B cell (primary cell): ENCODE measurements around the gene DCBLD1. TPM values are rescaled to one million over a fixed set of nuclear protein-coding genes. Genes with fewer than 3 reads are reported as not detected.

Experiments used
- ATAC-seq: fragments of 200-7000 bp; cut with Tn5 transposase; one replicate; pipeline ENCODE4 v1.10.0; 2021; ENCODE audit warnings: low read depth, mild to moderate bottlenecking, moderate number of reproducible peaks, moderate library complexity
- CTCF ChIA-PET: fragments of 350-600 bp; sonication (Branson Sonifier 250); formaldehyde crosslinking; loops from one replicate; lab custom pipeline; 2021; ENCODE audit warnings: antibody characterized with exemption, inconsistent platforms; lab: Charles Lee
- POLR2A ChIA-PET: fragments of 350-600 bp; sonication (Branson Sonifier 250); formaldehyde crosslinking; loops from one replicate; lab custom pipeline; 2021; ENCODE audit warnings: antibody characterized with exemption; lab: Charles Lee
- DNase-seq: peaks from one replicate; pipeline ENCODE4 v3.0.0; 2013
- H2AFZ ChIP-seq: 2 replicates; pipeline ENCODE4 v1.6.1; 2012; ENCODE audit warnings: mild to moderate bottlenecking, low read depth, low read length; ENCODE audit not compliant: insufficient read depth, poor library complexity, severe bottlenecking
- H3K27ac ChIP-seq, 2 donors: 1 replicate in 1 of 2; 2 replicates in 1 of 2; pipeline ENCODE4 v1.5.1; 2012 to 2013; ENCODE audit warnings: low read length in 2 of 2, mild to moderate bottlenecking in 2 of 2, moderate library complexity in 1 of 2
- H3K27me3 ChIP-seq, 4 experiments: fragments of 200-600 bp in 1 of 4; sonication (generic) in 1 of 4; replicated peaks in 1 of 4; 1 replicate in 2 of 4; 2 replicates in 2 of 4; pipeline versions ENCODE4 v1.6.1 to v1.7.0; 2013 to 2016; ENCODE audit warnings: low read length in 3 of 4, mild to moderate bottlenecking in 2 of 4, mixed read lengths in 1 of 4, moderate library complexity in 1 of 4; ENCODE audit not compliant: insufficient read depth in 4 of 4, control insufficient read depth in 3 of 4; ENCODE audit errors: control extremely low read depth in 1 of 4
- H3K36me3 ChIP-seq, 2 experiments: replicated peaks in 1 of 2; 1 replicate in 1 of 2; 2 replicates in 1 of 2; pipeline versions ENCODE4 v1.6.1 to v1.7.1; 2013; ENCODE audit warnings: low read length in 1 of 2; ENCODE audit not compliant: insufficient read depth in 2 of 2, control insufficient read depth in 1 of 2; ENCODE audit errors: control extremely low read depth in 1 of 2, extremely low read depth in 1 of 2
- H3K4me1 ChIP-seq, 2 donors: fragments of 200-600 bp in 1 of 2; sonication (generic) in 1 of 2; 1 replicate in 1 of 2; 2 replicates in 1 of 2; pipeline versions ENCODE4 v1.5.1 to v1.6.1; 2013 to 2017; ENCODE audit warnings: low read length in 2 of 2; ENCODE audit not compliant: control insufficient read depth in 2 of 2, insufficient read depth in 2 of 2
- H3K4me2 ChIP-seq: replicated peaks from 2 replicates; pipeline ENCODE3; 2012; ENCODE audit warnings: mild to moderate bottlenecking, low read depth, low read length; ENCODE audit not compliant: poor library complexity, severe bottlenecking
- H3K4me3 ChIP-seq, 5 experiments: fragments of 200-600 bp in 1 of 5; sonication (generic) in 1 of 5; 1 replicate in 3 of 5; 2 replicates in 2 of 5; pipeline versions ENCODE4 v1.5.1 to v1.7.0; 2011 to 2016; ENCODE audit warnings: low read length in 4 of 5, mild to moderate bottlenecking in 4 of 5, low read depth in 2 of 5, control low read depth in 1 of 5, moderate library complexity in 1 of 5; ENCODE audit not compliant: insufficient read depth in 1 of 5; ENCODE audit errors: control extremely low read depth in 1 of 5, extremely low read depth in 1 of 5
- H3K79me2 ChIP-seq: fragments of 200-600 bp; sonication (generic); one replicate; pipeline ENCODE4 v1.6.0; 2016; ENCODE audit warnings: low read length; ENCODE audit not compliant: control insufficient read depth, insufficient read depth
- H3K9ac ChIP-seq: fragments of 200-600 bp; sonication (generic); 2 replicates; pipeline ENCODE4 v1.6.1; 2017; ENCODE audit warnings: mild to moderate bottlenecking, low read length, moderate library complexity
- H3K9me3 ChIP-seq, 3 donors: one replicate each; pipeline versions ENCODE4 v1.6.1 to v1.7.1; 2013; ENCODE audit warnings: low read length in 2 of 3; ENCODE audit not compliant: control insufficient read depth in 2 of 3, insufficient read depth in 1 of 3; ENCODE audit errors: control extremely low read depth in 1 of 3
- H4K20me1 ChIP-seq: 2 replicates; pipeline ENCODE4 v1.6.0; 2012; ENCODE audit warnings: mild to moderate bottlenecking, low read length; ENCODE audit not compliant: insufficient read depth, control insufficient read depth, poor library complexity, severe bottlenecking
- H3K27ac Mint-ChIP-seq: one replicate; pipeline ENCODE4 v1.8.0; 2021; ENCODE audit warnings: mixed read lengths
- H3K27me3 Mint-ChIP-seq: one replicate; pipeline ENCODE4 v1.8.0; 2021; ENCODE audit warnings: mixed read lengths
- H3K4me1 Mint-ChIP-seq: one replicate; pipeline ENCODE4 v1.8.0; 2021; ENCODE audit warnings: mixed read lengths
- H3K4me3 Mint-ChIP-seq: one replicate; pipeline ENCODE4 v1.8.0; 2021; ENCODE audit warnings: mixed read lengths
- H3K9me3 Mint-ChIP-seq: one replicate; pipeline ENCODE4 v1.8.0; 2022; ENCODE audit warnings: mixed read lengths; ENCODE audit not compliant: insufficient read depth
- CTCF ChIP-seq: fragments of 200-600 bp; IDR thresholded peaks from one replicate; pipeline ENCODE4 v1.8.0; 2022; ENCODE audit warnings: antibody characterized with exemption, mild to moderate bottlenecking
- EZH2 ChIP-seq: IDR thresholded peaks from 2 replicates; pipeline ENCODE4 v1.6.1; 2012; ENCODE audit warnings: borderline replicate concordance, low read depth, mild to moderate bottlenecking, moderate library complexity, low read length; ENCODE audit not compliant: insufficient read depth, poor library complexity, severe bottlenecking
- WGBS: methylation state at CpG from one replicate; pipeline ENCODE4 v1.1.5; 2013; ENCODE audit warnings: missing lambda C conversion rate; ENCODE audit not compliant: insufficient coverage; 5-methylcytosine and 5-hydroxymethylcytosine counted together
- intact Hi-C: fragments of 100-400 bp; cut with micrococcal nuclease; formaldehyde crosslinking; loops from one replicate; pipeline ENCODE4 v1.10.0; 2022
- polyA plus RNA-seq: library from polyadenylated mRNA; depleted of rRNA; stranded (reverse); fragments of >200 nt; gene quantifications from 2 replicates; pipeline ENCODE4 v1.2.3, GENCODE V29; 2012
- total RNA-seq, 2 donors: library from RNA; stranded (reverse); fragments of 120-200 nt in 1 of 2; gene quantifications; 1 replicate in 1 of 2; 2 replicates in 1 of 2; pipeline versions ENCODE4 v1.2.3 to v1.2.4, GENCODE V29; 2013 to 2022

The DCBLD1 gene
- total and polyA plus RNA-seq, 2 donors (not counting 1 experiment from before 2014, with no cell fraction given) = 0.21 to 0.37 TPM

- ChIA-PET CTCF (interaction anchor here (0.6 to 3.5 kb wide), 10 partner anchors 8 to 106 kb away, joined by 3 to 18 read pairs (median 6); partner anchors contain the start of gene GOPC), POLR2A (no interaction called here)
- Mint-ChIP-seq H3K27ac (no peak overlapping the region), H3K9me3 (no peaks in the 10 kb centered on the region), H3K4me3 (no peak overlapping the region), H3K4me1 (peaks cover 3% of the 10 kb centered on the region), H3K27me3 (peaks cover 11% of the 10 kb centered on the region)
- H2AFZ ChIP-seq = no peak overlapping the region
- TF ChIP-seq CTCF = no peak
- TF ChIP-seq EZH2 = no peak
- intact Hi-C loops = no loop called here
- H3K27me3 ChIP-seq = no peaks in the 10 kb centered on the region
- no peak overlapping the region for H3K9ac ChIP-seq
- WGBS = 63% methylated on average over 1 of the region's 3 CpGs
- H4K20me1 ChIP-seq = no peaks in the 10 kb centered on the region
- no peak overlapping the region for H3K27ac ChIP-seq
- DNase-seq (no peak), ATAC-seq (no peak)
- H3K4me3 ChIP-seq = no peak overlapping the region
- H3K4me2 ChIP-seq = no peak overlapping the region
- H3K79me2 ChIP-seq = no peaks in the 10 kb centered on the region
- no peaks in the 10 kb centered on the region for H3K9me3 ChIP-seq
- H3K36me3 ChIP-seq = no peaks in the 10 kb centered on the region
- H3K4me1 ChIP-seq = peaks cover 0 to 5% of the 10 kb centered on the region in 2 donors
These were observed 72.9 kb downstream of the DCBLD1 start for GRCh38 chr6:117555262-117555849.

- H3K27me3 Mint-ChIP-seq = peaks cover 5% of the 10 kb centered on the region
- CTCF ChIA-PET = interaction anchor here (0.6 to 3.5 kb wide), 11 partner anchors 8 to 203 kb away, joined by 3 to 18 read pairs (median 4); partner anchors contain the start of gene GOPC
- Histone ChIP-seq H3K4me2 (no peak overlapping the region), H2AFZ (no peak overlapping the region), H3K4me1 (peaks cover 0 to 5% of the 10 kb centered on the region in 2 donors), H3K9me3 (no peaks in the 10 kb centered on the region), H3K27me3 (no peaks in the 10 kb centered on the region), H3K4me3 (no peak overlapping the region), H3K27ac (no peak overlapping the region), H3K36me3 (no peaks in the 10 kb centered on the region), H3K79me2 (no peaks in the 10 kb centered on the region), H4K20me1 (no peaks in the 10 kb centered on the region), H3K9ac (no peak overlapping the region)
- no peak overlapping the region for H3K4me3 Mint-ChIP-seq
- no peak for ATAC-seq
- TF ChIP-seq EZH2 (no peak), CTCF (peak; percentile 99)
- no peak overlapping the region for H3K27ac Mint-ChIP-seq
- whole genome bisulfite sequencing = no CpG with 5 or more reads among the region's 5 CpGs
- intact Hi-C loops = loop anchor here (1.0 to 2.0 kb wide), 3 partner anchors 49 to 210 kb away; no protein-coding TSS in a partner anchor
- DNase-seq = peak; percentile 56
- no peaks in the 10 kb centered on the region for H3K9me3 Mint-ChIP-seq
- POLR2A ChIA-PET = no interaction called here
- peaks cover 3% of the 10 kb centered on the region for H3K4me1 Mint-ChIP-seq
These were observed 73.5 kb downstream of the DCBLD1 start for GRCh38 chr6:117555882-117556498.
